H1 (cell line): Measurements from ENCODE around the gene TAF7. TPM values are rescaled to one million over a fixed set of nuclear protein-coding genes. Genes with fewer than 3 reads are reported as not detected.

ENCODE experiments used
- CEBPB ChIP-seq: IDR thresholded peaks from 2 replicates; pipeline ENCODE4 v1.6.1; 2012; ENCODE audit warnings: low read depth, low read length
- E2F6 ChIP-seq: IDR thresholded peaks from 2 replicates; pipeline ENCODE4 v1.6.1; 2012; ENCODE audit warnings: inconsistent platforms
- polyA plus RNA-seq, 7 experiments: library from polyadenylated mRNA; depleted of rRNA in 3 of 7; stranded (reverse) in 5 of 7; unstranded in 2 of 7; fragments of >200 nt in 5 of 7; fragments of 200-250 nt in 2 of 7; gene quantifications; 1 replicate in 5 of 7; 2 replicates in 1 of 7; 4 replicates in 1 of 7; pipeline versions ENCODE4 v1.2.1 to v1.2.3, GENCODE V29; 2011 to 2013; ENCODE audit warnings: missing spikeins in 2 of 7, mixed read lengths in 2 of 7
- total RNA-seq: library from RNA; stranded (reverse); fragmentation: NEBNext Ultra II Directional; extraction: Animal tissue kit (Norgen Biotek cat#: 25700); gene quantifications from 2 replicates; pipeline ENCODE4 v1.2.1, GENCODE V29; 2021

Gene TAF7
- total and polyA plus RNA-seq, 2 of the 8 experiments (the other 6 are each of a cell fraction or from before 2014, with no cell fraction given) = 29.8 to 101 TPM

GRCh38 chr5:141269195-141269594 lies 51.4 kb downstream of the TAF7 start (continued):
- TF ChIP-seq E2F6 = no peak
- TF ChIP-seq CEBPB = no peak

Other genes with a start within 250 kb of the TAF7 start
Only the 30 nearest of the 38 such genes appear.
- 0.19 and 0.25 TPM in 2 replicates for gene PCDHB7, start 148.1 kb downstream of the TAF7 start, total RNA-seq
- gene PCDHB7, start 148.1 kb downstream of the TAF7 start, polyA plus RNA-seq (2011; rRNA removed) = 0.17 and 0.24 TPM in 2 replicates
- 0.92 and 1.1 TPM in 2 replicates for gene PCDHB8, start 143.0 kb downstream of the TAF7 start, total RNA-seq
- 0.24 and 0.30 TPM in 2 replicates for gene PCDHB8, start 143.0 kb downstream of the TAF7 start, polyA plus RNA-seq (2011; rRNA removed)
- 5.2 and 5.9 TPM in 2 replicates for gene PCDHB16, start 138.4 kb downstream of the TAF7 start, total RNA-seq
- 1.7 and 2.2 TPM in 2 replicates for gene PCDHB16, start 138.4 kb downstream of the TAF7 start, polyA plus RNA-seq (2011; rRNA removed)
- 1.6 and 3.8 TPM in 2 replicates for gene PCDHB9, start 133.6 kb downstream of the TAF7 start, total RNA-seq
- 0.68 and 0.88 TPM in 2 replicates for gene PCDHB9, start 133.6 kb downstream of the TAF7 start, polyA plus RNA-seq (2011; rRNA removed)
- gene PCDHB10, start 128.4 kb downstream of the TAF7 start, total RNA-seq = 1.8 and 1.9 TPM in 2 replicates
- 1.3 and 1.5 TPM in 2 replicates for gene PCDHB10, start 128.4 kb downstream of the TAF7 start, polyA plus RNA-seq (2011; rRNA removed)
- gene PCDHB11, start 121.2 kb downstream of the TAF7 start, total RNA-seq = 0.86 and 1.4 TPM in 2 replicates
- gene PCDHB11, start 121.2 kb downstream of the TAF7 start, polyA plus RNA-seq (2011; rRNA removed) = 0.50 and 0.63 TPM in 2 replicates
- 2.0 and 3.0 TPM in 2 replicates for gene PCDHB12, start 112.1 kb downstream of the TAF7 start, total RNA-seq
- 1.1 and 1.9 TPM in 2 replicates for gene PCDHB12, start 112.1 kb downstream of the TAF7 start, polyA plus RNA-seq (2011; rRNA removed)
- 1.1 and 1.4 TPM in 2 replicates for gene PCDHB13, start 106.9 kb downstream of the TAF7 start, total RNA-seq
- gene PCDHB13, start 106.9 kb downstream of the TAF7 start, polyA plus RNA-seq (2011; rRNA removed) = 1.1 and 1.5 TPM in 2 replicates
- 2.7 and 2.9 TPM in 2 replicates for gene PCDHB14, start 97.4 kb downstream of the TAF7 start, total RNA-seq
- 2.5 and 2.7 TPM in 2 replicates for gene PCDHB14, start 97.4 kb downstream of the TAF7 start, polyA plus RNA-seq (2011; rRNA removed)
- gene PCDHB15, start 75.4 kb downstream of the TAF7 start, total RNA-seq = 3.9 and 4.0 TPM in 2 replicates
- gene PCDHB15, start 75.4 kb downstream of the TAF7 start, polyA plus RNA-seq (2011; rRNA removed) = 2.8 and 4.9 TPM in 2 replicates
- not detected in 2 replicates for gene SLC25A2, start 16.7 kb downstream of the TAF7 start, total RNA-seq
- gene SLC25A2, start 16.7 kb downstream of the TAF7 start, polyA plus RNA-seq (2011; rRNA removed) = 0.05 TPM in 1 of 2 replicates, not detected in the other
- gene PCDHGA1, start 9.7 kb upstream of the TAF7 start, total RNA-seq = 0.84 and 0.89 TPM in 2 replicates
- 0.57 and 1.1 TPM in 2 replicates for gene PCDHGA1, start 9.7 kb upstream of the TAF7 start, polyA plus RNA-seq (2011; rRNA removed)
- 0.31 and 0.32 TPM in 2 replicates for gene PCDHGA2, start 18.0 kb upstream of the TAF7 start, total RNA-seq
- gene PCDHGA2, start 18.0 kb upstream of the TAF7 start, polyA plus RNA-seq (2011; rRNA removed) = 0.39 and 0.61 TPM in 2 replicates
- 0.25 and 0.39 TPM in 2 replicates for gene PCDHGA3, start 23.0 kb upstream of the TAF7 start, total RNA-seq
- gene PCDHGA3, start 23.0 kb upstream of the TAF7 start, polyA plus RNA-seq (2011; rRNA removed) = 0.15 and 0.30 TPM in 2 replicates
- gene PCDHGB1, start 29.3 kb upstream of the TAF7 start, total RNA-seq = 2.8 and 3.9 TPM in 2 replicates
- gene PCDHGB1, start 29.3 kb upstream of the TAF7 start, polyA plus RNA-seq (2011; rRNA removed) = 1.3 and 2.0 TPM in 2 replicates
- gene PCDHGA4, start 34.2 kb upstream of the TAF7 start, total RNA-seq = 1.9 and 2.5 TPM in 2 replicates
- 1.4 and 1.7 TPM in 2 replicates for gene PCDHGA4, start 34.2 kb upstream of the TAF7 start, polyA plus RNA-seq (2011; rRNA removed)
- gene PCDHGB2, start 39.2 kb upstream of the TAF7 start, total RNA-seq = 2.8 and 2.9 TPM in 2 replicates
- gene PCDHGB2, start 39.2 kb upstream of the TAF7 start, polyA plus RNA-seq (2011; rRNA removed) = 1.9 TPM in 2 replicates
- gene PCDHGA5, start 43.4 kb upstream of the TAF7 start, total RNA-seq = 1.0 and 1.3 TPM in 2 replicates
- gene PCDHGA5, start 43.4 kb upstream of the TAF7 start, polyA plus RNA-seq (2011; rRNA removed) = 1.1 TPM in 2 replicates
- 1.3 and 1.6 TPM in 2 replicates for gene PCDHGB3, start 49.5 kb upstream of the TAF7 start, total RNA-seq
- 1.9 and 2.0 TPM in 2 replicates for gene PCDHGB3, start 49.5 kb upstream of the TAF7 start, polyA plus RNA-seq (2011; rRNA removed)
- 1.3 and 1.4 TPM in 2 replicates for gene PCDHGA6, start 53.1 kb upstream of the TAF7 start, total RNA-seq
- gene PCDHGA6, start 53.1 kb upstream of the TAF7 start, polyA plus RNA-seq (2011; rRNA removed) = 2.0 TPM in 2 replicates
- 0.73 and 1.1 TPM in 2 replicates for gene PCDHGA7, start 62.0 kb upstream of the TAF7 start, total RNA-seq
- gene PCDHGA7, start 62.0 kb upstream of the TAF7 start, polyA plus RNA-seq (2011; rRNA removed) = 0.39 and 0.55 TPM in 2 replicates
- gene PCDHGB4, start 66.9 kb upstream of the TAF7 start, total RNA-seq = 7.8 and 9.1 TPM in 2 replicates
- gene PCDHGB4, start 66.9 kb upstream of the TAF7 start, polyA plus RNA-seq (2011; rRNA removed) = 8.0 and 9.7 TPM in 2 replicates
- 1.4 and 1.7 TPM in 2 replicates for gene PCDHGA8, start 71.8 kb upstream of the TAF7 start, total RNA-seq
- gene PCDHGA8, start 71.8 kb upstream of the TAF7 start, polyA plus RNA-seq (2011; rRNA removed) = 0.79 and 1.2 TPM in 2 replicates
- 1.9 and 2.6 TPM in 2 replicates for gene PCDHGB5, start 77.2 kb upstream of the TAF7 start, total RNA-seq
- 1.1 and 1.7 TPM in 2 replicates for gene PCDHGB5, start 77.2 kb upstream of the TAF7 start, polyA plus RNA-seq (2011; rRNA removed)
- gene PCDHGA9, start 82.0 kb upstream of the TAF7 start, total RNA-seq = 1.1 and 1.2 TPM in 2 replicates
- gene PCDHGA9, start 82.0 kb upstream of the TAF7 start, polyA plus RNA-seq (2011; rRNA removed) = 0.61 and 0.79 TPM in 2 replicates
- 3.4 and 4.1 TPM in 2 replicates for gene PCDHGB6, start 87.2 kb upstream of the TAF7 start, total RNA-seq
- 4.1 and 4.3 TPM in 2 replicates for gene PCDHGB6, start 87.2 kb upstream of the TAF7 start, polyA plus RNA-seq (2011; rRNA removed)
- gene PCDHGA10, start 92.2 kb upstream of the TAF7 start, total RNA-seq = 2.1 and 2.2 TPM in 2 replicates
- gene PCDHGA10, start 92.2 kb upstream of the TAF7 start, polyA plus RNA-seq (2011; rRNA removed) = 6.4 and 7.1 TPM in 2 replicates
- gene PCDHGB7, start 96.9 kb upstream of the TAF7 start, total RNA-seq = 8.7 and 9.5 TPM in 2 replicates
- 4.1 and 5.5 TPM in 2 replicates for gene PCDHGB7, start 96.9 kb upstream of the TAF7 start, polyA plus RNA-seq (2011; rRNA removed)
- 8.2 and 8.3 TPM in 2 replicates for gene PCDHGA11, start 100.3 kb upstream of the TAF7 start, total RNA-seq
- gene PCDHGA11, start 100.3 kb upstream of the TAF7 start, polyA plus RNA-seq (2011; rRNA removed) = 2.2 and 2.7 TPM in 2 replicates
- 1.0 and 1.3 TPM in 2 replicates for gene PCDHGA12, start 109.7 kb upstream of the TAF7 start, total RNA-seq
- gene PCDHGA12, start 109.7 kb upstream of the TAF7 start, polyA plus RNA-seq (2011; rRNA removed) = 0.88 and 1.2 TPM in 2 replicates